ENCODE results near the gene TDP1.
"Not testable (repeated sequence)": the region's sequence is repeated elsewhere in the genome, so short reads cannot be mapped to it uniquely, and the experiment has no call there.

The TDP1 gene

DNA sequence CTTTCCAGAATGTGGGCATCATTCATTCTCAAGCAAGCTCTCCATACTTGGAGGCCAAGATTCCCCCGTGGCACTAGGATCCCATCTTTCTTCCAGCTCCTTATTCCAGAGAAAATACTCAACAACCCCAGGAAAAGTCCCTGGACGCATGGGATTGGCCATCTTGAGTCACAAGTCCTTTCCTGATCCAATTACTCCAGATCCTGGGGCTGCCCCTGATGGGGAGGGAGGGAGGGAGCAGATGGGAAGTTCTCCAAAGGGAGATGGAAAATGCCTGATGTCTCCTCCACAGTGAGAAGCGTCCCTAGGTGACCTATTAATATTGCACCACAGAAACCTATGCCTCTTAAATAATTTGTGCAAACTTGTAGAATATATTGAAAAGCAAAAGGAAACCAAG lies 93.7 kb downstream of the TDP1 start:
- DNase-seq (ENCODE audit: low spot score) = peak; percentile 17

DNA sequence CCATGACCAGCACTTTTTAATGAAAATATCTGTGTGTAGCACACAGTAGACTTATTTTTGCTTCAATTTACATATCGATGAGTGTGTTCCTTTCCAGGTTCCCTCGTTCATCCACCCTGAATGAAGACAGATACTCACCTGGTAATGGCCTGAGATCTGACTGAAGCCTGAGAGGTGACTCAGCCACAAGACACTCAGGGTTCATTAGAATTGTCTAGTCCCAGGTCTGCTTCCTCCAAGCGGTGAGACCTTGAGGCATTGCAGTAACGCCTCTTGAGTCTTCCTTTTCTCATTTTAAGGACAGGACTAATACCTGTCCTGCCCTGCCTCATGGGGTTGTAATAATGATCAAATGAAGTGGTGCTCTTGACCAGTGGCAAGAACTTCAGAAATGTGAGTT lies 94.5 kb downstream of the TDP1 start:
- DNase-seq (ENCODE audit: low spot score) = no peak

DNA sequence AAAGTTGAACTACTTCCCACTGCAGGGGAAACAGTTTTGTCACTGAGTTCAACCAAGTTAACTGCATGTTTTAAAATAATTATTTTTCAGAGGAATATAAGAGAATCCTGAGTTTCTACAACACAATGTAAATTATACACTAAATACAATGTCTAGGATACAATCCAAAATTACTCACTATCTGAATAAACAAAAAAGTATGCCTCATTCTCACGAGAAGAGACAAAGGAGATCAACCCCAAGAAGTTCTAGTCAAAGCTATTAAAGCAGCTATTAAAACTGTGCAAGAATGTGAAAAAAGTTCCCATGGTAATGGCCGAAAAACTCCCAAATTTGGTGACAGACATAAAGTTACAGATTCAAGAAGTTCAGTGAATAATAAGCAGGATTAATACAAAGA lies 97.3 kb downstream of the TDP1 start:
- DNase-seq (ENCODE audit: low spot score) = no peak

DNA sequence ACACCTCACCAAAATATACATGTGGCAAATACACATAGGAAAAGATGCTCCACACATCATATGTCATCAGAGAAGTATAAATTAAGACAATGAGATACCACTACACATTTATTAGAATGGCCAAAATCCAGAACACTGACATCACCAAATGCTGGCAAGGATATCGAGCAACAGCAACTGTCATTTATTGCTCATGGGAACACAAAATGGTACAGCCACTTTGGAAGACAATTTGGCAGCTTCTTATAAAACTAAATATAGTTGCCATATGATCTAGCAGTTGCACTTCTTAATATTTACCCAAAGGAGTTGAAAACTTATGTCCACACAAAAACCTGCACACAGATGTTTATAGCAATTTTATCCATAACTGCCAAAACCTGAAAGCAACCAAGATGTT lies 99.1 kb downstream of the TDP1 start:
- DNase-seq (ENCODE audit: low spot score) = no peak

DNA sequence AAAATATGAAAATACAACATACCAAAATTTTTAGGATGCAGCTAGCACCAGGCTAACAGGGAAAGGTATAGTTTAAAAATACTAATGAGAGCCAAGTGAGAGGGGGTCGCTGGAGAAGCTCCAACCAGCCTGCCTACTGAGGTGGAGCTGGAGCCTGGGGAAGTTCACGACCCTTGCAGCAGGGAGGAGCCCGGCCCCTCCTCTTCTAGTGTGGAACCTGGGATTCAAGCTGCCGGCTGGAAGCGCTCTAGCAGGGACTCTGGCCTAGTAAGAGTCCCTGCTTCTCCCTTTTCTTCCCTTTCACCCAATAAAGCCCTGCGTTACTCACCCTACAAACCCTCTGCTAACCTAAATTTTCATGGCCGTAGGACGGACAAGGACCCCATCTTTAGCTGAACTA lies 101.1 kb downstream of the TDP1 start:
- no peak for DNase-seq (ENCODE audit: low spot score)

DNA sequence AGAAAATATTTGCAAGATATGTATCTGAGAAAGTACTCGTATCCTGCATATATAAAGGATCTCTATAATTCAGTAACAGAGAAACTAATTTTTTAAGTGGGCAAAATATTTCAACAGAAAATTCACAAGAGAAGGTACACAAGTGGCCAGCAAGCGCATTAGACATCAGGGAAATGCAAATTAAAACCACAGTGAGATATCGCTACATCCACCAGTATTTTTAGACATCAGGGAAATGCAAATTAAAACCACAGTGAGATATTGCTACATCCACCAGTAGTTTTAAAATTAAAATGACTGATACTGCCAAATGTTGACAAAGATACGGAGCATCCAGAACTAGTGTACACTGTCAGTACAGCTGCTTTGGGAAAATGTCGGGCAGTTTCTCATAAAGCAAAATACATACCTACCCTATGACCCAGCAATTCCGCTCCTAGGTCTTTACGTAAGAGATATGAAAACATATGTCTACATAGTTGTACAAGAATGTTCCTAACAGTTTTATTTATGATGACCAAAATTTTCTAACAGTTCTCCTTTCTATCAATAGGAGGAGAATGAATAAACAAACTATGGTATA lies 103.2 kb downstream of the TDP1 start:
- DNase-seq (ENCODE audit: low spot score) = no peak

DNA sequence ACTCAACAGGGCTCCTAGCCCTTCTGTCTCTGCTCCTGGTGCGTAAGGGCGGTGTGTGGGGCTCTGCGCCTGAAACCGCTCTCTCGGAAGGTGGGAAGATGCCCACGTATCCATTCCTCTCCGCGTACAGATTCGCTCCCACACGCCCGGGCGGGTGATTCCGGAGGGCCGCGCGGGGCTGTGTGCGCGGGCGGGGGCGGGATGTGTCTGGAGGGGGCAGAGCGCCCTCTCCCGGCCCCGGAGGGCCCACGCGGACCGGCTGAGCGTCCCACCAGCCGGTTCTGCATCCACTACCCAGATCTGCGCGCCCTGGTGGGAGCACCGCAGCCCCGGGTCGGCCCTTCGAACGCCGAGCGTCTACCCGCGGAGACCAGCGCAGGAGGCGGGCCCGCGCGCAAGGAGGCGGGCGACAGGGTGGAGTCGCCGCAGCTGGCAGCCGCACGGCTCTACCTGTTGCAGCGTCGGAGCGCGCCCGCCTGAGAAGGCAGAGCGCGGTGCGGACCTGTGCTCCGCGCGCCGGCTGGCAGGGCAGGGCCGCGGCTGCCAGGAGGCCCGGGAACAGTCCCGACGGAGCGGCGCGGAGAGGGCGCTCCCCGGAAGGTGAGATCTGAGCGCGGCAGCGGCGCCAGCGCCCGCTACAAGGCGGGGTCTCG lies 104.7 kb downstream of the TDP1 start:
- DNase-seq (ENCODE audit: low spot score) = peak; percentile 58

DNA sequence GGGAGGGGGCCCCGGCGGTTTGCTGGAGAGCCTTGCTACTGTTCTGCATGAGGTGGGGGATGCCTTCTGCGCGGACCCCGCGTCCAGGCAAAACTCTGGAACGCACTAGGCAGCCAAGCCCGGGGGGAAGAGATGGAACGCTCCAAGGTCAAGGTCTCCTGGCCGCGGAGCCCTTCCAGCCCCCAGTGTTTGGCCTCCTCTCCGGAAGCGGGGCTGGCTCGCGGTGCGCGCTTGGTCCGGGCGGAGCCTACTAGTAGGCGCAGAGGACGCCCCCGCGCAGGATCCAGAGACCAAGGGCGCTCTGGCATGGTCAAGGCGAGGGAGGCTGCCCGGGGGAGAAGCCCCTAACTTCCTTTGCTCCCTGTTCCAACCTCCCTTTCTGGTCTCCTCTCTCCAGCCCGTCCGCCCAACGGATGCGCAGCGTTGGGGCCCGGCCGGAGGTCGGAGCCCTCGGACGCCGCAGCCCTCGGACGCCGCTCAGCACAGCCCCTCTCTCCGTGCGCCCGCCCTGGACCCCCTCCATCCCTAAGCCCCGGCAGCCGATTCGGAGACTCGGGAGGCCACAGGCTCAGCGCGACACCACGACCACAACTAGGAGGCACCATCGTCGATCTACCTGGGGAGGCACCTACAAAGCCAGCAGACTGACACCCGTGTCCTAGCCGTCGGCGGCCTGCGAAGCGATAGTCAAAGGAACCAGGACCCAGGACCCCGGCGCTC lies 105.4 kb downstream of the TDP1 start:
- DNase-seq (ENCODE audit: low spot score) = no peak

DNA sequence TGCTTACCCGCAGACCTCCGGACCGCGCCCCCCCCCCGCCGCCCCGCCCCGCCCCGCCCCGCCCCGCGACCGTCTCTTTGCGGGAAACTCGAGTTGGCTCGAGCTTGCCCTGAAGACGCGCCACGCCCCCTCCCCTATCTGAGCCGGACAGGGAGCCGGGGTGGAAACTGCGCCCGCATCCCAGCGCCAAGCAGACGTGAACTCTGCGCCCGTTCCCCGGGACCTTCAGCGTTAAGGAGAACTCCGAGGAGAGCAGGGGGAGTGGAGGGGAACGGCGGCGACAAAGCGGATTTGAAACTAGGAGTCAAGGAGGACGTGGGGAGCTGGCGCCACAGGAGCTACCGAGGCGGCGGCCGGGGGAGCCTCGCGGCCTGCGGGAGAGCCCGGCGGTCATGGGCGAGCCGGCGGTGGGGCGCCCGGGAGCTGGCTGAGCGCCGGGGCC lies 106.0 kb downstream of the TDP1 start, which contains the start of gene KCNK13:
TSS of gene KCNK13 (plus strand) at position 310 of the 442 bp plus-strand sequence. CDS start 212 bp downstream, outside the sequence.
- no peak for DNase-seq (ENCODE audit: low spot score)

DNA sequence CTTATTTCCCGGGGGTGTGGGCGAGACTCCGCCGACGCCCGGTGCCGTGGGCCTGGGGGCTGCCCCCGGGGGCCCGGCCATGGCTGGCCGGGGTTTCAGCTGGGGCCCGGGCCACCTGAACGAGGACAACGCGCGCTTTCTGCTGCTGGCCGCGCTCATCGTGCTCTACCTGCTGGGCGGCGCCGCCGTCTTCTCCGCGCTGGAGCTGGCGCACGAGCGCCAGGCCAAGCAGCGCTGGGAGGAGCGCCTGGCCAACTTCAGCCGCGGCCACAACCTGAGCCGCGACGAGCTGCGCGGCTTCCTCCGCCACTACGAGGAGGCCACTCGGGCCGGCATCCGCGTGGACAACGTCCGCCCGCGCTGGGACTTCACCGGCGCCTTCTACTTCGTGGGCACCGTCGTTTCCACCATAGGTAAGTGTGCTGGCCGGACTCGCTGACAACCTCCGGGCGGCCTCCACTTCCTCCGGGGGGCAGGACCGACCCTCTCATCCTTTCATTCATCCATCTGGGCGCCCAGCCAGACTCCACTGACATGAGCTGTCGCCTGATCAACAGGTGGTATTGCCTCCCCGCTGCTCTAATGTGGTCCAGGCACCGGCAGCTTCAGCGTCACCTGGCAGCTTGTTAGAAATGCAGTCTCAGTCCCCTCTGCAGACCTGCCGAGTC lies 106.5 kb downstream of the TDP1 start:
- no peak for DNase-seq (ENCODE audit: low spot score)

DNA sequence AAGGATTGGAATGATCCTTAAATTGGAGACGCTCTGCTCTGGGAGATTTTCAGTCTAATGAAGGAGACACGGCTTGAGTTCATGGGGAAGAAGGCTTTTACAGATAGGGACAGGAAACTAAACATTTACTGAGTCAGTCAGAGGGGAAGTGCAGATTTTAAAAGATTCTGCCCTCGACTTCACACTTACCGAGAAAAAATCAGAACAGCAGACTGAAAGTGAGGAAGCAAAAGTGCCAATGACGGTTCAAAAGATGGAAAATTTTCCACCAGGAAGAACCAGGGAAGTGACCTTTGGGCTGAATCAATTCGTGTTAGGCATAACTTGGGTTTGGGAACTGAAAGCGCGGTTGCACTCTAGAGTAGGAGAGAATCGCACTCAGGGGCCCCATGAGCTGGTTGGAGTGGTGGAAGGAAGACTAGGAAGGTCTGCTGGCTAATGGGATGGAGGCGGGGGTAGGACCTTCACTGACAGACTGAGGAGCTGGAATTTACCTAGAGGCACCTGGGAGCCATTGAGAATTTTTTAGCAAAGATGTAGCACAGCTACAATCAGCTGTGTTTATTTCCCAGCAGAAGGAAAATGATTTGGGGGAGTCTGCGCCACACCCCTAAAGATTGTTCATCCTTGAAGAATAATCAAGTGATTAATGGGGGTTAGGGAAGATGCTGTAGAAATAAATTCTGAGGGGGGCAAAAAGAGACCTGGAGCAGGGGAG lies 107.3 kb downstream of the TDP1 start:
- peak; percentile 35 for DNase-seq (ENCODE audit: low spot score)

DNA sequence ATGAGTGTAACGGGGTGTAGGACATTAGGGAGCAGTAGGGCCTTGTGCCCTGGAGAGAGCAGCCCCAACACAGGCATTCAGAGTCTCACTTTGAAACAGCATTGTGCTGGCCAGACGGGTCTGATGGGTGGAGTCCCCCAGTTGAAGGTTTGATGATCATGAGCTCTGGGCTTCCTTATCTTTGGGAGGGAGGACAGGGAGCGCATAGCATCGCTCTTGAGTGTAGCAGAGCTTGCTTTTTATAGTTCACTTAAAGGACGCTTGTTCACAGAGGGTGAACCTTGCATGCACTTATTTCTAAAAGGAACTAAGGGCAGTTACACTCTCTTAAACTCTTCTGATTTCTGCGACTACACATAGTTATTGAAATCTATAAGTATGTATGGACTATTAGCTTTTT lies 116.6 kb downstream of the TDP1 start:
- DNase-seq (ENCODE audit: low spot score) = no peak

DNA sequence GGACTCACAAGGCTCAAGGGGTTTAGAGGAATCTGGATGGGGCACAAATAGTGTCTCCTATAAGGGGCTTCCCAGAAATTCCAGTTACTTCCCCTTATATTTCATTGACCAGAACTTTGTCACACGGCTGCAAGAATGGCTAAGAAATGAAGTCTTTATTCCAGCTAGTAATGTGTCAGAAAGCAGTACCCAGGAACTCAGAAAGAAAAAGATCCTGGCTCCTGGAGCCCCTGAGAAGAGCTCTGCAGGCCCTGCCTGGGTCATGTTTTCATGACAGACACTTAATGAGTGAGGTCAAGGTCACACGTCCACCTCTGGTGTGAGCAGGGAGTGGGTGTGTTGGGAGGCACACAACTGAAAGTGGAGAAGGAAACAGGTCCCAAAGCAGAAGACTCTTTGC lies 123.8 kb downstream of the TDP1 start:
- DNase-seq (ENCODE audit: low spot score) = no peak

DNA sequence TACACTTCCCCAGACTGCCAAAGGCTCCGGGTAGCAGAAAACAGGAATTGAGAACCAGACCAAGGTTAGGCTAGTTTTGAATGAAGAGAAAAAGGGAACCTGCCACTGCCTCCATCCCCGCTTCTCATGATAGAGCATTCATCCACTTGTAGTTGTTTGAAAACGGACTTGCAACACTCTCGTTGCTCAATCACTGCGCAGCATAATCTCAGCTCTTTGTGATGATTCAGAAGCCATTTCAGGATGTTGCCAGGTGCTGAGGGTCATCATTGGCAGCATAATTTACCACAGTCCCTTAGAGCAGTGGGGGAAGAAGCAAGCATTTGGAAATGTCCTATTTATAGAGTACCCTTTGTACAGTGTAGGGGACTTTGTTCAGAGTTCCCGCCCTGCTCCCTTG lies 131.7 kb downstream of the TDP1 start:
- DNase-seq (ENCODE audit: low spot score) = peak; percentile 88

DNA sequence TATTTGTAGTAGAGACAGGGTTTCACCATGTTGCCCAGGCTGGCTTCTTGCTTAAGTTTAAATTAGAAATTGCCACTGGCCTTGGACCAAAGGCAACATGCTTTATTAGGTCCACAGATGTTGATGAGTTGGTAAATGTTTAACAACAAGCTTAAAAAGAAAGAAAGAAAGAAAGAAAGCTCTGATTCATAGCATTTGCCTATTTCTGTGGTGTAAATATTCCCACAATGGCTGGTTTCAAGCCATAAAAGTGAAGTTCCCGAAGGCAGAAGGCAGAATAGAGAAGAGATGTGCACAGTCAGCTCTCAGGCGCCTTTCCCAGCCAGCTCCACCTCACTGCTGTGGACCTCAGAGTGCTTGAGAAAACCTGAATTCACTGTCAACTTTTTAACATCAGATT lies 132.4 kb downstream of the TDP1 start:
- DNase-seq (ENCODE audit: low spot score) = no peak

DNA sequence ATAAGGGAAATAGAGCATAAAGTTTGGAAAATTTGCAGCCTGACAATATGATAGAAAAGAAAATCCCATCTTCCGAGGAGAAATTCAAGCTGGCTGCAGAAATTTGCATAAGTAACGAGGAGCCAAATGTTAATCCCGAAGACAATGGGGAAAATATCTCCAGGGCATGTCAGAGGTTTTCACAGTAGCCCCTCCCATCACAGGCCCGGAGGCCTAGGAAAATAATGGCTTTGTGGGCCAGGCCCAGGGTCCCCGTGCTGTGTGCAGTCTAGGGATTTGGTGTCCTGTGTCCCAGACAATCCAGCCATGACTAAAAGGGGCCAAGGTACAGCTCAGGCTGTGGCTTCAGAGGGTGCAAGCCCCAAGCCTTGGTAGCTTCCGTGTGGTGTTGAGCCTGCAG lies 133.8 kb downstream of the TDP1 start:
- DNase-seq (ENCODE audit: low spot score) = not testable (repeated sequence)

DNA sequence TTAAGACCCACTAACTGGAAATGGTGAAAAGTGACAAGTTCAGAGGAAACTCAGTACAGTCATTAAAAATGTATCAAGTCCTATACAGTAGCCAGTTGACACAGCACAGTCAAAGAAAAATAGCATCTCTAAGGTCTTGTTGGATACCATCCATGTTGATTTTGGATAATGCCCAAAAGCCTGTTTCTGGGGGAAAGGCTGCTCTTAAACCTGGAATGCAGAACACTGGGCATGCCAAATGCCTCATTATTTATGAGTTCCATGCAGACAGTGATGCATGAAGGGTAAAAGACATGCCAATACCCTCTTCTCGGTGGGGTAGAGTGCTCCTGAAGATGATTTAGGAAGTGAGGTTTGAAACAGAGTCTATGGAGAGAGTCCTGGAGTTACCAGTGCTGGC lies 135.7 kb downstream of the TDP1 start:
- DNase-seq (ENCODE audit: low spot score) = no peak

DNA sequence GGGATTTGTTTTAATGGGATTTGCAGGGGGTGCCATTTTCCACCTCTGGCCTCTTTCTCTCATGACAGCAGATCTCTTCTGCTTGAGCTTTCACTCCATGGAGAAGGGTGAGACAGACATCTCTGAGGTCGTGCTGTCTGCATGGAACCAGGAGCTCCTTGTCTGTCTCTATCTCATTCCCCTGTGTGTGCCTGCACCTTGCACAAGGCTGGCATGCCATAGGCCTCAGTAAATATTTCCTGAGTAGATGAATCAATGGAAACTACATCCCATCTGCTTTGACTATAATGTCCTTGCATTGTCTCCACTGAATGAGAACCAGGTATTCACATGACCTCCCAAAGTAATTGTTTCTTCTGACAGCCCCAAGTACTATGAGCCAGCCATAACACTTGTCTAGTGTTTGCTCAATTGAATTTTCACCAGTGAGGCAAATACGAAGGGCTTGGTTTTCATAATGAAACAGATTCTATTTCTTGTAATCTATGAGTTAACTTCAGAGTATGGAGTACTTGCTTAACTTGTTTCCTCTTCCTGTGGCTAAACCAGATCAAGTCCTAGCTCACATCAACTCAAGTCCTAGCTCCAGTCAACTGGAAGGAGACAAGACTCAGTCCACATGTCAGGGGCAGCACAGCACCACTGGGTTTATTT lies 138.3 kb downstream of the TDP1 start:
- DNase-seq (ENCODE audit: low spot score) = no peak
